GM23338 (cell line): ENCODE results near the gene RAB12. TPM values are rescaled to one million over a fixed set of nuclear protein-coding genes. Genes with fewer than 3 reads are reported as not detected.

Experiments used
- ATAC-seq: fragments of 200-7000 bp; cut with Tn5 transposase; 3 replicates; pipeline ENCODE4 v1.9.1; 2020
- DNase-seq: peaks from one replicate; pipeline ENCODE4 v3.0.0-alpha.2; 2015; ENCODE audit warnings: low spot score
- H2AFZ ChIP-seq: fragments of 200-600 bp; sonication (generic); 2 replicates; pipeline ENCODE4 v1.8.0; 2016; ENCODE audit warnings: antibody characterized with exemption, mild to moderate bottlenecking, moderate library complexity
- H3F3A ChIP-seq: fragments of 200-600 bp; sonication (generic); replicated peaks from 2 replicates; pipeline ENCODE4 v1.8.0; 2017; ENCODE audit warnings: antibody characterized with exemption, mixed run types, low read depth
- H3K27ac ChIP-seq: fragments of 200-600 bp; sonication (generic); 2 replicates; pipeline ENCODE4 v1.6.1; 2016; ENCODE audit warnings: low read depth
- H3K27me3 ChIP-seq: fragments of 200-600 bp; sonication (generic); 2 replicates; pipeline ENCODE4 v1.8.0; 2016; ENCODE audit warnings: mild to moderate bottlenecking, mixed run types, moderate library complexity; ENCODE audit not compliant: insufficient read depth
- H3K36me3 ChIP-seq: fragments of 200-600 bp; sonication (generic); 2 replicates; pipeline ENCODE4 v1.8.0; 2016; ENCODE audit warnings: mild to moderate bottlenecking; ENCODE audit not compliant: insufficient read depth
- H3K4me1 ChIP-seq: fragments of 200-600 bp; sonication (generic); 2 replicates; pipeline ENCODE4 v1.8.0; 2016; ENCODE audit warnings: mild to moderate bottlenecking, moderate library complexity; ENCODE audit not compliant: insufficient read depth
- H3K4me2 ChIP-seq: fragments of 200-600 bp; sonication (generic); 2 replicates; pipeline ENCODE4 v1.7.1; 2017; ENCODE audit warnings: mixed run types
- H3K4me3 ChIP-seq: fragments of 200-600 bp; sonication (generic); 2 replicates; pipeline ENCODE4 v1.6.1; 2016; ENCODE audit warnings: mixed run types
- H3K79me2 ChIP-seq: fragments of 200-600 bp; sonication (generic); replicated peaks from 2 replicates; pipeline ENCODE4 v1.8.0; 2017; ENCODE audit warnings: mild to moderate bottlenecking; ENCODE audit not compliant: insufficient read depth
- H3K9me2 ChIP-seq: fragments of 200-600 bp; sonication (generic); 2 replicates; pipeline ENCODE4 v1.8.0; 2017; ENCODE audit not compliant: insufficient read depth
- H4K20me1 ChIP-seq: fragments of 200-600 bp; sonication (generic); replicated peaks from 2 replicates; pipeline ENCODE4 v1.8.0; 2017; ENCODE audit warnings: mild to moderate bottlenecking; ENCODE audit not compliant: insufficient read depth
- H3K27ac Mint-ChIP-seq: 2 replicates; pipeline ENCODE4 v1.8.0; 2020; ENCODE audit warnings: inconsistent platforms, mild to moderate bottlenecking, moderate library complexity, mixed read lengths
- H3K27me3 Mint-ChIP-seq: 3 replicates; pipeline ENCODE4 v1.8.0; 2022; ENCODE audit warnings: low read depth, mild to moderate bottlenecking, moderate library complexity, mixed read lengths, inconsistent platforms; ENCODE audit not compliant: insufficient read depth, poor library complexity
- H3K36me3 Mint-ChIP-seq: 3 replicates; pipeline ENCODE4 v1.8.0; 2021; ENCODE audit warnings: low read depth, mild to moderate bottlenecking, inconsistent platforms, moderate library complexity, mixed read lengths
- H3K4me1 Mint-ChIP-seq: 3 replicates; pipeline ENCODE4 v1.8.0; 2020; ENCODE audit warnings: mild to moderate bottlenecking, inconsistent platforms, mixed read lengths
- H3K4me3 Mint-ChIP-seq: 3 replicates; pipeline ENCODE4 v1.8.0; 2021; ENCODE audit warnings: moderate library complexity, mild to moderate bottlenecking, inconsistent platforms, mixed read lengths
- H3K9me3 Mint-ChIP-seq: 3 replicates; pipeline ENCODE4 v1.8.0; 2020; ENCODE audit warnings: moderate library complexity, mild to moderate bottlenecking, inconsistent platforms, mixed read lengths
- CTCF ChIP-seq, 2 experiments: fragments of 200-600 bp in 1 of 2; sonication (generic) in 1 of 2; conservative IDR thresholded peaks; 2 replicates each; pipeline versions ENCODE4 v1.5.1 to v1.6.1; 2016 to 2017; ENCODE audit warnings: antibody characterized with exemption in 2 of 2, low read depth in 2 of 2, mild to moderate bottlenecking in 2 of 2, moderate library complexity in 1 of 2
- EZH2 ChIP-seq: fragments of 200-600 bp; sonication (generic); IDR thresholded peaks from one replicate; pipeline ENCODE4 v1.8.0; 2017; ENCODE audit warnings: antibody characterized with exemption, mild to moderate bottlenecking, low read depth; ENCODE audit not compliant: unreplicated experiment
- EZH2phosphoT487 ChIP-seq: fragments of 200-600 bp; sonication (generic); IDR thresholded peaks from one replicate; pipeline ENCODE4 v1.8.1; 2018; ENCODE audit warnings: antibody characterized with exemption; ENCODE audit not compliant: unreplicated experiment
- JUNB ChIP-seq: IDR thresholded peaks from one replicate; pipeline ENCODE4 v1.6.1; 2016; ENCODE audit warnings: antibody characterized with exemption; ENCODE audit not compliant: unreplicated experiment
- NANOG ChIP-seq: IDR thresholded peaks from 2 replicates; pipeline ENCODE4 v1.6.1; 2016; ENCODE audit warnings: antibody characterized with exemption, borderline replicate concordance
- POLR2AphosphoS5 ChIP-seq: IDR thresholded peaks from 2 replicates; pipeline ENCODE4 v1.6.1; 2016; ENCODE audit warnings: antibody characterized with exemption, low read depth
- STAT1 ChIP-seq: IDR thresholded peaks from one replicate; pipeline ENCODE4 v1.6.1; 2016; ENCODE audit warnings: antibody characterized with exemption; ENCODE audit not compliant: unreplicated experiment
- ZNF114 ChIP-seq: fragments of 250-450 bp; sonication (Bioruptor Pico); IDR thresholded peaks from 2 replicates; pipeline ENCODE4 v1.5.0; 2020; ENCODE audit warnings: mild to moderate bottlenecking, moderate library complexity
- ZNF331 ChIP-seq: fragments of 250-450 bp; sonication (Bioruptor Pico); IDR thresholded peaks from 2 replicates; pipeline ENCODE4 v1.5.0; 2020; ENCODE audit warnings: low read depth, mild to moderate bottlenecking, moderate library complexity
- polyA plus RNA-seq: library from polyadenylated mRNA; unstranded; fragments of >200 nt; fragmentation: Nextera tagmentation; extraction: Ambion mirVana; gene quantifications from 2 replicates; pipeline ENCODE4 v1.2.1, GENCODE V29; 2016
- total RNA-seq: library from RNA; depleted of rRNA; stranded (reverse); fragments of >200 nt; shearing (Covaris generic); gene quantifications from 2 replicates; pipeline ENCODE4 v1.2.3, GENCODE V29; 2014
- TF ChIP-seq, protein P1 (sequence below): IDR thresholded peaks from one replicate; pipeline ENCODE4 v1.6.1; 2018; ENCODE audit warnings: antibody characterized with exemption; ENCODE audit not compliant: unreplicated experiment

The RAB12 gene
- total and polyA plus RNA-seq, 2 experiments from 2014 or later: 16.7 to 80.4 TPM

DNA sequence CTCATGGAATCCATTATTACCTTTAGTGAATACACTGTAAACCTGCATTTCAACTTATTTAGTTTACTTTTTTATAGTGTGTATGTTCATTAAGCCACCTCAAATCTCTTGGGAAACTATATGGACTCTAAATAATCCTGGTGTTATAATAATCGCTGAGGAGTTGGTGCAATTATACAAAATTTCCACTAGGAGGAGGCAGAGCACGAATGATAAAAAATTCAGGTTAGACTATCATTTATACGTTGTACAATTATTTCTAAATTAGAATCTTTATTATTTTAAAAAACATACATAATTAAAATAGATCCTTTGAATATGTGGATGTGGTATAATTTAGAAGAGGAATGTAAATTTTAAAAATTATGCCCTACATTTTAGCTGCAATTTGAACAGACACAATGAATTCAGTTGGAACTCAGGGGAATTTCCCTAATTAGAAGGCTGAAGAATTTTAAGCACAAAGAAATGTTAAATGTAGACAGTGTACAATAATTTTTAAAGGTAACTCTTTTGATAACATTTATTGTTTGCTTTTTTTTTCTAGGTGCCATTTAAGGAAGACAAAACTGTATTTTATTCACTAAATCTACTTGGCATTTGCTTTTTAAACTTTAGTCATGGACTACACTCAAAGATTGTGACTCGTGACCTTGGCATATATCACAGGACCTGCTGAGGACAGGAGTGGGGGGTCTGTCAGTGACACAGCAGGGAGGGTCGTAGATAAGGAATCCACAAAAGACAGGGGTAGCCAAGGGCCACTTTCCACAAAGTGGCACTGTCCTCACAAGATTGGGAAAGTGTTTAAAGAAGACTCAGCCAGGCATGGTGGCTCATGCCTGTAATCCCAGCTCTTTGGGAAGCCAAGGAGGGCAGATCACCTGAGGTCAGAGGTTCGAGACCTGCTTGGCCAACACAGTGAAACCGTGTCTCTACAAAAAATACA is 45.5 kb downstream of the RAB12 start:
- TF ChIP-seq EZH2 (no peak), CTCF (conservative IDR thresholded peaks at IDR 0.05; ENCODE audit: low read depth in 2 of 2) (peak; percentile 59 to 82)
- Mint-ChIP-seq H3K9me3 (peaks cover 15% of the 10 kb centered on the region), H3K36me3 (peaks cover 10% of the 10 kb centered on the region; the same call in 2 of the 3 replicates), H3K4me1 (peaks cover 18% of the 10 kb centered on the region), H3K4me3 (no peak overlapping the region), H3K27me3 (peaks cover 4% of the 10 kb centered on the region), H3K27ac (no peak overlapping the region)
- Histone ChIP-seq H3K79me2 (no peaks in the 10 kb centered on the region), H3K4me2 (no peak overlapping the region), H3F3A (no peaks in the 10 kb centered on the region; the same call in 1 of the 2 replicates), H3K27ac (no peak overlapping the region), H3K27me3 (no peaks in the 10 kb centered on the region), H3K36me3 (no peaks in the 10 kb centered on the region), H3K9me2 (no peaks in the 10 kb centered on the region), H3K4me1 (peaks cover 6% of the 10 kb centered on the region; the same call in 1 of the 2 replicates), H2AFZ (no peak overlapping the region), H4K20me1 (no peaks in the 10 kb centered on the region), H3K4me3 (no peak overlapping the region)
- DNase-seq (peak; percentile 36), ATAC-seq (no peak)

DNA sequence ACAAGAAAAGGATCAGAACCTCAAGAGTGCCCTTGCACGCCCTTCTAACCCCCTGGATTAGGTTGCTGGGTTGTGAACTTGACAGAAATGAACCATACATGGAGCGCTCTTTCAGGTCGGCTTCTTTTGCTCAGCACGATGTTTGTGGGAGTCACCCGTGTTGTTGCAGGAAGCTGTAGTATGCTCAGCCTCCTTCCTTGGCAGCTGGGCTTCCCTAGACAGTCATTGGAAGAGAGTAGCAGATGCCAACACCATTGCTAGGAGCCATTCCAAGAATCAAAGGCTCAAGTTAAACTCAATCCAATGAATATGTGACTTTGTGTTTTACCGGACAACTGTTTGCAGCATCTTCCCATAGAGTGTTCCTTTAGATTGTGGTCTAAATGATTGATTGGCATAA is 47.0 kb downstream of the RAB12 start:
- Histone ChIP-seq H3K4me1 (peaks cover 20% of the 10 kb centered on the region), H3K79me2 (no peaks in the 10 kb centered on the region), H3K9me2 (no peaks in the 10 kb centered on the region), H3K27me3 (no peaks in the 10 kb centered on the region), H3K4me2 (no peak overlapping the region), H3K27ac (no peak overlapping the region), H2AFZ (no peak overlapping the region), H3K4me3 (no peak overlapping the region), H3F3A (no peaks in the 10 kb centered on the region; the same call in 1 of the 2 replicates), H3K36me3 (no peaks in the 10 kb centered on the region), H4K20me1 (no peaks in the 10 kb centered on the region)
- DNase-seq (no peak), ATAC-seq (no peak)
- peaks cover under 1% of the 10 kb centered on the region; the same call in 1 of the 3 replicates for H3K9me3 Mint-ChIP-seq
- peaks cover 25% of the 10 kb centered on the region for H3K4me1 Mint-ChIP-seq
- H3K4me3 Mint-ChIP-seq: no peak overlapping the region
- no peak overlapping the region for H3K27ac Mint-ChIP-seq
- H3K27me3 Mint-ChIP-seq: peaks cover 4% of the 10 kb centered on the region
- H3K36me3 Mint-ChIP-seq: no peaks in the 10 kb centered on the region; the same call in 2 of the 3 replicates
- no peak for TF ChIP-seq EZH2phosphoT487
- TF ChIP-seq POLR2AphosphoS5: no peak
- TF ChIP-seq, protein P1, sequence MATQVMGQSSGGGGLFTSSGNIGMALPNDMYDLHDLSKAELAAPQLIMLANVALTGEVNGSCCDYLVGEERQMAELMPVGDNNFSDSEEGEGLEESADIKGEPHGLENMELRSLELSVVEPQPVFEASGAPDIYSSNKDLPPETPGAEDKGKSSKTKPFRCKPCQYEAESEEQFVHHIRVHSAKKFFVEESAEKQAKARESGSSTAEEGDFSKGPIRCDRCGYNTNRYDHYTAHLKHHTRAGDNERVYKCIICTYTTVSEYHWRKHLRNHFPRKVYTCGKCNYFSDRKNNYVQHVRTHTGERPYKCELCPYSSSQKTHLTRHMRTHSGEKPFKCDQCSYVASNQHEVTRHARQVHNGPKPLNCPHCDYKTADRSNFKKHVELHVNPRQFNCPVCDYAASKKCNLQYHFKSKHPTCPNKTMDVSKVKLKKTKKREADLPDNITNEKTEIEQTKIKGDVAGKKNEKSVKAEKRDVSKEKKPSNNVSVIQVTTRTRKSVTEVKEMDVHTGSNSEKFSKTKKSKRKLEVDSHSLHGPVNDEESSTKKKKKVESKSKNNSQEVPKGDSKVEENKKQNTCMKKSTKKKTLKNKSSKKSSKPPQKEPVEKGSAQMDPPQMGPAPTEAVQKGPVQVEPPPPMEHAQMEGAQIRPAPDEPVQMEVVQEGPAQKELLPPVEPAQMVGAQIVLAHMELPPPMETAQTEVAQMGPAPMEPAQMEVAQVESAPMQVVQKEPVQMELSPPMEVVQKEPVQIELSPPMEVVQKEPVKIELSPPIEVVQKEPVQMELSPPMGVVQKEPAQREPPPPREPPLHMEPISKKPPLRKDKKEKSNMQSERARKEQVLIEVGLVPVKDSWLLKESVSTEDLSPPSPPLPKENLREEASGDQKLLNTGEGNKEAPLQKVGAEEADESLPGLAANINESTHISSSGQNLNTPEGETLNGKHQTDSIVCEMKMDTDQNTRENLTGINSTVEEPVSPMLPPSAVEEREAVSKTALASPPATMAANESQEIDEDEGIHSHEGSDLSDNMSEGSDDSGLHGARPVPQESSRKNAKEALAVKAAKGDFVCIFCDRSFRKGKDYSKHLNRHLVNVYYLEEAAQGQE: no peak
- no peak for TF ChIP-seq CTCF (conservative IDR thresholded peaks at IDR 0.05; ENCODE audit: low read depth in 2 of 2)
- no peak for TF ChIP-seq JUNB
- TF ChIP-seq NANOG: no peak
- TF ChIP-seq ZNF114 (CRISPR knock-in tag): no peak
- no peak for TF ChIP-seq EZH2
- TF ChIP-seq STAT1: no peak
- no peak for TF ChIP-seq ZNF331 (CRISPR knock-in tag)
